ENCODE measurements around the gene PTPRT. TPM values are rescaled to one million over a fixed set of nuclear protein-coding genes. Genes with fewer than 3 reads are reported as not detected.

Gene PTPRT
- total and polyA plus RNA-seq, 2 of the 13 experiments (the other 11 are each of a cell fraction or from before 2014, with no cell fraction given): under 0.01 to 0.09 TPM

GRCh38 chr20:42901689-42902440 is 287.8 kb downstream of the PTPRT start (continued):
- TF ChIP-seq RNF219 (CRISPR knock-in tag; IDR thresholded peaks at IDR 0.05) (no peak), REXO4 (CRISPR knock-in tag; IDR thresholded peaks at IDR 0.05; ENCODE audit: borderline replicate concordance) (no peak), ZNF225 (CRISPR knock-in tag; IDR thresholded peaks at IDR 0.05) (no peak), BHLHE40 (IDR thresholded peaks at IDR 0.05; ENCODE audit: low read length) (no peak; the same call in 1 of the 2 replicates), SOX13 (IDR thresholded peaks at IDR 0.05) (no peak), SOX13 (CRISPR knock-in tag; conservative IDR thresholded peaks at IDR 0.05 in 1 of 2, IDR thresholded peaks at IDR 0.05 in 1 of 2) (0 out of 4 replicates have a peak, but pooled peaks of 1 of the 2 experiments have one; percentile 13), ZNF362 (CRISPR knock-in tag; IDR thresholded peaks at IDR 0.05; ENCODE audit: borderline replicate concordance) (no peak), SOX6 (IDR thresholded peaks at IDR 0.05) (no peak), SOX6 (CRISPR knock-in tag; IDR thresholded peaks at IDR 0.05) (peak; percentile 25; the same call in 1 of the 2 replicates), ZFP82 (CRISPR knock-in tag; IDR thresholded peaks at IDR 0.05; ENCODE audit: borderline replicate concordance) (no peak), ZNF782 (CRISPR knock-in tag; IDR thresholded peaks at IDR 0.05; ENCODE audit: borderline replicate concordance) (no peak), CEBPG (CRISPR knock-in tag; IDR thresholded peaks at IDR 0.05) (no peak), ELF1 (CRISPR knock-in tag; IDR thresholded peaks at IDR 0.05) (peak; percentile 89), WIZ (CRISPR knock-in tag; IDR thresholded peaks at IDR 0.05) (peak; percentile 56; the same call in 1 of the 2 replicates), RXRB (CRISPR knock-in tag; IDR thresholded peaks at IDR 0.05; ENCODE audit: borderline replicate concordance) (peak; percentile 56; the same call in 1 of the 2 replicates), HDAC1 (CRISPR knock-in tag; IDR thresholded peaks at IDR 0.05) (peak; percentile 23; the same call in 1 of the 2 replicates), ZNF720 (CRISPR knock-in tag; IDR thresholded peaks at IDR 0.05) (no peak), PHB2 (IDR thresholded peaks at IDR 0.05; ENCODE audit: partially characterized antibody) (no peak), ZNF800 (CRISPR knock-in tag; IDR thresholded peaks at IDR 0.05) (no peak), MXI1 (IDR thresholded peaks at IDR 0.05; ENCODE audit: borderline replicate concordance, low read depth, low read length) (peak; percentile 28; the same call in 1 of the 3 replicates), GMEB1 (CRISPR knock-in tag; IDR thresholded peaks at IDR 0.05; ENCODE audit: borderline replicate concordance) (no peak), PITX1 (CRISPR knock-in tag; IDR thresholded peaks at IDR 0.05) (0 out of 2 replicates have a peak, but pooled peaks have one; percentile 26), CREB3 (CRISPR knock-in tag; IDR thresholded peaks at IDR 0.05) (no peak)
